ENCODE measurements around the gene VSTM1. TPM values are rescaled to one million over a fixed set of nuclear protein-coding genes. Genes with fewer than 3 reads are reported as not detected.

Gene VSTM1
- polyA plus RNA-seq, 1 experiment = not detected

DNA sequence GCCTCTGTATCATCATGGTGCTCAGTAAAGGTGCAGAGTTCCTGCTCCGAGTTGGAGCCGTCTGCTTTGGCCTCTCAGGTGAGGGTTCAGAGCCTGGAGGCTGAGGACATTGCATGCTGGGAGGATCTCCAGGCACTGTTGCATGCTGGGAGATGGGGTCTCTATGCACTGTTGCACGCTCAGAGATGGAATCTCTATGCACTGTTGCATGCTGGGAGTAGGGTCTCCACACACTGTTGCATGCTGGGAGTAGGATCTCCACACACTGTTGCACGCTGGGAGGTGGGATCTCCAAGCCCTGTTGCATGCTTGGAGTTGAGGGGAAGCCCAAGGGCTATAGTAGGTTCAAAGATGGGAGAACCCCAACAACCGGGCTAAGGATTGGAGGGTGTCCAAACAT lies 64.0 kb downstream of the VSTM1 start:
- POLR2A ChIA-PET = no interaction called here
- no peak for DNase-seq (ENCODE audit: low read depth)
- CTCF ChIA-PET = no interaction called here
- no peak overlapping the region for H3K4me3 ChIP-seq (ENCODE audit: low read depth, low read length)
- H3K36me3 ChIP-seq (ENCODE audit: control insufficient read depth, insufficient read depth, low read length) = no peaks in the 10 kb centered on the region
- TF ChIP-seq, protein P1, sequence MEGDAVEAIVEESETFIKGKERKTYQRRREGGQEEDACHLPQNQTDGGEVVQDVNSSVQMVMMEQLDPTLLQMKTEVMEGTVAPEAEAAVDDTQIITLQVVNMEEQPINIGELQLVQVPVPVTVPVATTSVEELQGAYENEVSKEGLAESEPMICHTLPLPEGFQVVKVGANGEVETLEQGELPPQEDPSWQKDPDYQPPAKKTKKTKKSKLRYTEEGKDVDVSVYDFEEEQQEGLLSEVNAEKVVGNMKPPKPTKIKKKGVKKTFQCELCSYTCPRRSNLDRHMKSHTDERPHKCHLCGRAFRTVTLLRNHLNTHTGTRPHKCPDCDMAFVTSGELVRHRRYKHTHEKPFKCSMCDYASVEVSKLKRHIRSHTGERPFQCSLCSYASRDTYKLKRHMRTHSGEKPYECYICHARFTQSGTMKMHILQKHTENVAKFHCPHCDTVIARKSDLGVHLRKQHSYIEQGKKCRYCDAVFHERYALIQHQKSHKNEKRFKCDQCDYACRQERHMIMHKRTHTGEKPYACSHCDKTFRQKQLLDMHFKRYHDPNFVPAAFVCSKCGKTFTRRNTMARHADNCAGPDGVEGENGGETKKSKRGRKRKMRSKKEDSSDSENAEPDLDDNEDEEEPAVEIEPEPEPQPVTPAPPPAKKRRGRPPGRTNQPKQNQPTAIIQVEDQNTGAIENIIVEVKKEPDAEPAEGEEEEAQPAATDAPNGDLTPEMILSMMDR (IDR thresholded peaks at IDR 0.05; ENCODE audit: insufficient read depth, low read depth, low read length) = no peak
- H3K27me3 ChIP-seq (ENCODE audit: control insufficient read depth, insufficient read depth, low read length) = peaks cover 6% of the 10 kb centered on the region

DNA sequence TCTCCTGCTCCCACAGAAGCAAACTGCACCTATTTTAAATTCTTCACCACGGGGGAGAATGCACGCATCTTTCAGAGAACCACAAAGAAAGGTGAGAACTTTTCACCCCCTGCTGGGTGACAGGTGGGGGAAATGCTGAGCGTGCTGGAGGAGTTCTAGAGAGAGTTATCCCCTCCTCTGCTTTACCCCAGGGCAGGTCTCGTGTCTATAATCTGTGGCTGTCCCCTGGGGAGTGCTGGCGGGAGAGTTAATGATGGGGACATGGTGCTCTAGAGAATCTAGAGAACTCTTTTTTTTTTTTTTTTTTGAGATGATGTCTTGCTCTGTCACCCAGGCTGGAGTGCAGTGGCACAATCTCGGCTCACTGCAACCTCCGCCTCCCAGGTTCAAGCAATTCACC lies 65.5 kb downstream of the VSTM1 start:
- peaks cover 13% of the 10 kb centered on the region for H3K27me3 ChIP-seq (ENCODE audit: control insufficient read depth, insufficient read depth, low read length)
- TF ChIP-seq, protein P1 (IDR thresholded peaks at IDR 0.05; ENCODE audit: insufficient read depth, low read depth, low read length) = no peak
- POLR2A ChIA-PET = no interaction called here

DNA sequence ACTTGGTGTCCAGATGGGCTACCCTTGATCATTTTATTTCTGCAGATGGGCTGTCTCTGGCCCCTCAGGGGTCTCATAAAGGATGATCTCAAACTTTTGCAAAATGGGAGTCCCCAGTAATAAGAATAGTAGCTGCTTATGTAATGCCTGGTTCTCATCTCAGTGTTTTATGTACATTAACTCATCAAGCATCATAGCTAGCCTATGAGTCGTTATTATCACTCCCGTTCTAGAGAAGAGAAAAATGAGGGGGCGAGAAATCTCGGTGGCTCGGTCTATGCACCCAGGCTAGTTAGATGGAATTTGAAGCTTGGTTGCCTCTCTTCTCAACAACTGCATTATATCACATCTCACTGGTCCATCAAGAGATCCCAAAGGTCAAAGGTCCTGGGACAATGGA lies 68.9 kb downstream of the VSTM1 start:
- H3K4me3 ChIP-seq (ENCODE audit: low read depth, low read length) = no peak overlapping the region
- H3K27me3 ChIP-seq (ENCODE audit: control insufficient read depth, insufficient read depth, low read length) = peaks cover 16% of the 10 kb centered on the region
- POLR2A ChIA-PET = no interaction called here
- no peaks in the 10 kb centered on the region for H3K36me3 ChIP-seq (ENCODE audit: control insufficient read depth, insufficient read depth, low read length)
- TF ChIP-seq, protein P1 (IDR thresholded peaks at IDR 0.05; ENCODE audit: insufficient read depth, low read depth, low read length) = no peak
- DNase-seq (ENCODE audit: low read depth) = no peak
- CTCF ChIA-PET = interaction anchor here (0.9 to 1.0 kb wide), 2 partner anchors 9 to 29 kb away, joined by 4 to 5 read pairs; no protein-coding TSS in a partner anchor

More for the DNA sequence above, 65.5 kb downstream of the VSTM1 start:
- CTCF ChIA-PET = interaction anchor here (0.6 kb wide), 1 partner anchor 93 kb away, joined by 3 read pairs; no protein-coding TSS in a partner anchor
- Histone ChIP-seq H3K4me3 (ENCODE audit: low read depth, low read length) (no peak overlapping the region), H3K36me3 (ENCODE audit: control insufficient read depth, insufficient read depth, low read length) (no peaks in the 10 kb centered on the region)
- no peak for DNase-seq (ENCODE audit: low read depth)

DNA sequence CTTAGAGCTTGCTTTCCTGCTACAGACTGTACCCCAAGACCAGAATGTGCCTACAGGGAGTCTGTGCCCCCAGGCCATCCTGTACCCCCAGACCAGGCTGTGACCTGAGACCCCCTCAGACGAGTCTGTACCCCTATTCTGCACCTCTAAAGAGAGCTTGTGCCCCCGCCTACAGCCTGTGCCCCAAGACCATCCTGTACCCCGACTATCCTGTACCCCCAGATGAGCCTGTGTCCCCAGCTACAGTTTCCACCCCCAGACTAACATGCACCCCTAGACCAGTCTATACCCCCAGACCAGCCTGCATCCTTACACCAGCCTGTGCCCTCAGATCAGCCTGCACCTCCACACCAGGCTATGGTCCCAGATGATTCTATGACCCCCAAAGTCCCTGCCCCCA lies 70.2 kb downstream of the VSTM1 start:
- Histone ChIP-seq H3K4me3 (ENCODE audit: low read depth, low read length) (no peak overlapping the region), H3K36me3 (ENCODE audit: control insufficient read depth, insufficient read depth, low read length) (no peaks in the 10 kb centered on the region), H3K27me3 (ENCODE audit: control insufficient read depth, insufficient read depth, low read length) (peaks cover 14% of the 10 kb centered on the region)
- ChIA-PET CTCF (interaction anchor here (2.2 kb wide), 1 partner anchor 30 kb away, joined by 9 read pairs; no protein-coding TSS in a partner anchor), POLR2A (no interaction called here)
- TF ChIP-seq, protein P1 (IDR thresholded peaks at IDR 0.05; ENCODE audit: insufficient read depth, low read depth, low read length) = no peak
- DNase-seq (ENCODE audit: low read depth) = no peak

DNA sequence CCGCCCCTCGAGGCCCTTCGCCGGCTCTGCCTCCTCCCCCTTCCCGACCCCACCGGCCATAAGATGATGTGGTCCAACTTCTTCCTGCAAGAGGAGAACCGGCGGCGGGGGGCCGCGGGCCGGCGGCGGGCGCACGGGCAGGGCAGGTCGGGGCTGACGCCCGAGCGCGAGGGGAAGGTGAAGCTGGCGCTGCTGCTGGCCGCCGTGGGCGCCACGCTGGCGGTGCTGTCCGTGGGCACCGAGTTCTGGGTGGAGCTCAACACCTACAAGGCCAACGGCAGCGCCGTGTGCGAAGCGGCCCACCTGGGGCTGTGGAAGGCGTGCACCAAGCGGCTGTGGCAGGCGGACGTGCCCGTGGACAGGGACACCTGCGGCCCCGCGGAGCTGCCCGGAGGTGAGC lies 70.9 kb downstream of the VSTM1 start:
- peaks cover 15% of the 10 kb centered on the region for H3K27me3 ChIP-seq (ENCODE audit: control insufficient read depth, insufficient read depth, low read length)
- H3K36me3 ChIP-seq (ENCODE audit: control insufficient read depth, insufficient read depth, low read length) = no peaks in the 10 kb centered on the region
- H3K4me3 ChIP-seq (ENCODE audit: low read depth, low read length) = no peak overlapping the region
- ChIA-PET CTCF (interaction anchor here (2.2 kb wide), 1 partner anchor 31 kb away, joined by 9 read pairs; no protein-coding TSS in a partner anchor), POLR2A (no interaction called here)
- TF ChIP-seq, protein P1 (IDR thresholded peaks at IDR 0.05; ENCODE audit: insufficient read depth, low read depth, low read length) = no peak
- DNase-seq (ENCODE audit: low read depth) = no peak
